Liver (tissue), 9 donors: ENCODE data around the gene CTTN. TPM values are rescaled to one million over a fixed set of nuclear protein-coding genes. Genes with fewer than 3 reads are reported as not detected.

Source experiments
- DNase-seq: peaks from one replicate; pipeline ENCODE4 v3.0.0-alpha.2; 2017; ENCODE audit warnings: low spot score
- H3K27ac ChIP-seq, 2 donors: one replicate each; pipeline ENCODE4 v1.7.0; 2013; ENCODE audit warnings: inconsistent platforms in 2 of 2, low read length in 2 of 2, control low read depth in 1 of 2, low read depth in 1 of 2, mild to moderate bottlenecking in 1 of 2
- H3K27me3 ChIP-seq, 4 donors: one replicate each; pipeline versions ENCODE4 v1.6.1 to v1.7.0; 2013; ENCODE audit warnings: low read length in 3 of 4, inconsistent platforms in 1 of 4, mild to moderate bottlenecking in 1 of 4, moderate library complexity in 1 of 4; ENCODE audit not compliant: control insufficient read depth in 4 of 4, insufficient read depth in 4 of 4
- H3K36me3 ChIP-seq, 4 donors: one replicate each; pipeline versions ENCODE4 v1.6.1 to v1.7.0; 2013; ENCODE audit warnings: low read length in 3 of 4, mild to moderate bottlenecking in 3 of 4, low read depth in 1 of 4, moderate library complexity in 1 of 4; ENCODE audit not compliant: control insufficient read depth in 4 of 4, insufficient read depth in 3 of 4
- H3K4me1 ChIP-seq, 4 donors: one replicate each; pipeline versions ENCODE4 v1.6.1 to v1.7.0; 2013; ENCODE audit warnings: low read length in 3 of 4, mild to moderate bottlenecking in 3 of 4, moderate library complexity in 1 of 4; ENCODE audit not compliant: control insufficient read depth in 4 of 4, insufficient read depth in 4 of 4
- H3K4me3 ChIP-seq, 3 donors: one replicate each; pipeline versions ENCODE4 v1.6.1 to v1.7.0; 2013; ENCODE audit warnings: low read length in 3 of 3, control low read depth in 1 of 3, low read depth in 1 of 3, mild to moderate bottlenecking in 1 of 3
- H3K9ac ChIP-seq, 2 donors: one replicate each; pipeline ENCODE4 v1.7.0; 2013; ENCODE audit warnings: low read length in 2 of 2, mild to moderate bottlenecking in 2 of 2, moderate library complexity in 2 of 2, control low read depth in 1 of 2, low read depth in 1 of 2
- H3K9me3 ChIP-seq, 4 donors: one replicate each; pipeline versions ENCODE4 v1.6.1 to v1.7.0; 2013; ENCODE audit warnings: low read length in 3 of 4; ENCODE audit not compliant: control insufficient read depth in 4 of 4
- CTCF ChIP-seq: fragments of 150-350 bp; IDR thresholded peaks from 2 replicates; pipeline ENCODE4 v1.5.1; 2017; ENCODE audit warnings: improper control_type of control experiment, low read depth, low read length; ENCODE audit not compliant: missing input control
- EGR1 ChIP-seq, 2 donors: IDR thresholded peaks; 2 replicates each; pipeline ENCODE4 v1.6.1; 2016 to 2018; ENCODE audit warnings: antibody characterized with exemption in 2 of 2, low read depth in 2 of 2
- FOXA1 ChIP-seq: IDR thresholded peaks from 2 replicates; pipeline ENCODE4 v1.6.1; 2016; ENCODE audit warnings: antibody characterized with exemption
- FOXA2 ChIP-seq: IDR thresholded peaks from 2 replicates; pipeline ENCODE4 v1.6.1; 2016; ENCODE audit warnings: antibody characterized with exemption
- GABPA ChIP-seq, 2 donors: IDR thresholded peaks in 1 of 2; conservative IDR thresholded peaks in 1 of 2; 2 replicates each; pipeline ENCODE4 v1.6.1; 2016; ENCODE audit warnings: antibody characterized with exemption in 2 of 2, mild to moderate bottlenecking in 1 of 2, moderate library complexity in 1 of 2
- HNF4A ChIP-seq, 2 donors: conservative IDR thresholded peaks; 2 replicates each; pipeline ENCODE4 v1.6.1; 2016; ENCODE audit warnings: antibody characterized with exemption in 2 of 2, mild to moderate bottlenecking in 2 of 2
- HNF4G ChIP-seq: IDR thresholded peaks from 2 replicates; pipeline ENCODE4 v1.6.1; 2016; ENCODE audit warnings: antibody characterized with exemption
- JUND ChIP-seq, 2 donors: IDR thresholded peaks; 2 replicates each; pipeline ENCODE4 v1.6.1; 2016; ENCODE audit warnings: antibody characterized with exemption in 2 of 2
- MAX ChIP-seq: IDR thresholded peaks from 2 replicates; pipeline ENCODE4 v1.6.1; 2016; ENCODE audit warnings: antibody characterized with exemption
- NR2F2 ChIP-seq: IDR thresholded peaks from 2 replicates; pipeline ENCODE4 v1.6.1; 2016; ENCODE audit warnings: antibody characterized with exemption
- RAD21 ChIP-seq, 2 donors: IDR thresholded peaks; 2 replicates each; pipeline ENCODE4 v1.6.1; 2016; ENCODE audit warnings: antibody characterized with exemption in 2 of 2, mild to moderate bottlenecking in 2 of 2
- REST ChIP-seq: IDR thresholded peaks from 2 replicates; pipeline ENCODE4 v1.6.1; 2016; ENCODE audit warnings: antibody characterized with exemption, mild to moderate bottlenecking
- RXRA ChIP-seq, 2 donors: IDR thresholded peaks; 2 replicates each; pipeline ENCODE4 v1.6.1; 2017 to 2018; ENCODE audit warnings: antibody characterized with exemption in 2 of 2, mild to moderate bottlenecking in 1 of 2
- TAF1 ChIP-seq: conservative IDR thresholded peaks from 2 replicates; pipeline ENCODE4 v1.6.1; 2016; ENCODE audit warnings: antibody characterized with exemption, mild to moderate bottlenecking
- YY1 ChIP-seq: IDR thresholded peaks from 2 replicates; pipeline ENCODE4 v1.6.1; 2016; ENCODE audit warnings: antibody characterized with exemption, mild to moderate bottlenecking
- WGBS: extraction: QIAGEN DNeasy Blood & Tissue Kit; methylation state at CpG from one replicate; pipeline ENCODE4 v1.1.7; 2013; 5-methylcytosine and 5-hydroxymethylcytosine counted together
- polyA plus RNA-seq, 2 donors: library from polyadenylated mRNA; stranded (reverse) in 1 of 2; unstranded in 1 of 2; fragments of 200-250 nt in 1 of 2; fragments of >200 nt in 1 of 2; fragmentation: Nextera tagmentation in 1 of 2; extraction: Ambion mirVana in 1 of 2; gene quantifications; one replicate each; pipeline versions ENCODE4 v1.2.1 to v1.2.3, GENCODE V29; 2013 to 2015
- total RNA-seq, 2 donors: library from RNA; depleted of rRNA; stranded (reverse); fragments of >200 nt; gene quantifications; one replicate each; pipeline ENCODE4 v1.2.3, GENCODE V29; 2014
- TF ChIP-seq, protein P1 (sequence below): IDR thresholded peaks from 2 replicates; pipeline ENCODE4 v1.6.1; 2016; ENCODE audit warnings: antibody characterized with exemption
- TF ChIP-seq, protein P2 (sequence below): IDR thresholded peaks from 2 replicates; pipeline ENCODE4 v1.6.1; 2016; ENCODE audit warnings: antibody characterized with exemption
- donor health status: healthy.
- donor health status: healthy.
- donor health status: healthy.
- donor health status: healthy.
- donor health status: healthy.

CTTN gene
- total and polyA plus RNA-seq, 4 donors = 38.7 to 136 (median 45.4) TPM

DNA sequence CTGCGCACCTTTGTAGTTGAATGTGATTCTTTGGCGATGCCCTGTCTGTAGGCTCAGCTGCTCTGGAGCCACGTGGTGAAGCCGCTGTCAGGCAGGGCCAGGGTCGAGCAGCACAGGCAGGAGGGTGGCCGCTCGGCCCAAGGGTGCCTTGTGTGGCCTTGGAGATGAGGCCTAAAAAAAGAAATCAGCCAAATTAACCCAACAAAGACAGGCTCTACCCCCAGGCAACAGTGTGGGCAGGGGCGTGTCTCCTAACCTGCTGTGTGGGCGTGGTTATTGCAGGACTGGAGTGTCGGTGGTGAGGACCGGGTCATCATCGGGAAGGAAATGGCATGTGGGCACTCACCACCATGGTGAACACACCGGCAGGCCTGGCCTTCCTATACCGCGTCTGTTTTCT, 34.3 kb downstream of the CTTN start:
- DNase-seq = no peak
- WGBS = 82% methylated on average over 15 of the region's 15 CpGs
- TF ChIP-seq GABPA (IDR thresholded peaks at IDR 0.05 in 1 of 2, conservative IDR thresholded peaks at IDR 0.05 in 1 of 2) (no peak), YY1 (no peak)
- no peaks in the 10 kb centered on the region for H3K9me3 ChIP-seq
- H3K9ac ChIP-seq = no peak overlapping the region
- no peak overlapping the region for H3K27ac ChIP-seq
- H3K36me3 ChIP-seq = peaks cover 13 to 76% (median 30%) of the 10 kb centered on the region in 4 donors
- peaks cover 0 to 4% (median 0%) of the 10 kb centered on the region in 4 donors for H3K4me1 ChIP-seq
- no peaks in the 10 kb centered on the region for H3K27me3 ChIP-seq
- H3K4me3 ChIP-seq = no peak overlapping the region

- Histone ChIP-seq H3K27ac (no peak overlapping the region), H3K36me3 (peaks cover 13 to 75% (median 30%) of the 10 kb centered on the region in 4 donors), H3K9ac (no peak overlapping the region), H3K27me3 (no peaks in the 10 kb centered on the region), H3K4me1 (peaks cover 0 to 4% (median 0%) of the 10 kb centered on the region in 4 donors), H3K4me3 (no peak overlapping the region), H3K9me3 (no peaks in the 10 kb centered on the region)
- DNase-seq = no peak
- TF ChIP-seq NR2F2 (no peak), RXRA (IDR thresholded peaks at IDR 0.05) (no peak), FOXA1 (no peak), RAD21 (IDR thresholded peaks at IDR 0.05) (no peak), YY1 (no peak), GABPA (IDR thresholded peaks at IDR 0.05 in 1 of 2, conservative IDR thresholded peaks at IDR 0.05 in 1 of 2) (no peak), EGR1 (IDR thresholded peaks at IDR 0.05; ENCODE audit: low read depth in 2 of 2) (no peak), JUND (IDR thresholded peaks at IDR 0.05) (no peak), FOXA2 (no peak), MAX (no peak), CTCF (no peak), HNF4A (conservative IDR thresholded peaks at IDR 0.05) (no peak), REST (no peak), HNF4G (no peak), TAF1 (no peak)
- TF ChIP-seq, protein P1, sequence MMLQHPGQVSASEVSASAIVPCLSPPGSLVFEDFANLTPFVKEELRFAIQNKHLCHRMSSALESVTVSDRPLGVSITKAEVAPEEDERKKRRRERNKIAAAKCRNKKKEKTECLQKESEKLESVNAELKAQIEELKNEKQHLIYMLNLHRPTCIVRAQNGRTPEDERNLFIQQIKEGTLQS = no peak
- TF ChIP-seq, protein P2, sequence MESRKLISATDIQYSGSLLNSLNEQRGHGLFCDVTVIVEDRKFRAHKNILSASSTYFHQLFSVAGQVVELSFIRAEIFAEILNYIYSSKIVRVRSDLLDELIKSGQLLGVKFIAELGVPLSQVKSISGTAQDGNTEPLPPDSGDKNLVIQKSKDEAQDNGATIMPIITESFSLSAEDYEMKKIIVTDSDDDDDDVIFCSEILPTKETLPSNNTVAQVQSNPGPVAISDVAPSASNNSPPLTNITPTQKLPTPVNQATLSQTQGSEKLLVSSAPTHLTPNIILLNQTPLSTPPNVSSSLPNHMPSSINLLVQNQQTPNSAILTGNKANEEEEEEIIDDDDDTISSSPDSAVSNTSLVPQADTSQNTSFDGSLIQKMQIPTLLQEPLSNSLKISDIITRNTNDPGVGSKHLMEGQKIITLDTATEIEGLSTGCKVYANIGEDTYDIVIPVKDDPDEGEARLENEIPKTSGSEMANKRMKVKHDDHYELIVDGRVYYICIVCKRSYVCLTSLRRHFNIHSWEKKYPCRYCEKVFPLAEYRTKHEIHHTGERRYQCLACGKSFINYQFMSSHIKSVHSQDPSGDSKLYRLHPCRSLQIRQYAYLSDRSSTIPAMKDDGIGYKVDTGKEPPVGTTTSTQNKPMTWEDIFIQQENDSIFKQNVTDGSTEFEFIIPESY = no peak
- WGBS = 96% methylated on average over 20 of the region's 20 CpGs
These were observed 34.7 kb downstream of the CTTN start for GRCh38 chr11:70433038-70433437.
